WTC11 (cell line): ENCODE measurements around the gene ATG16L1. TPM values are rescaled to one million over a fixed set of nuclear protein-coding genes. Genes with fewer than 3 reads are reported as not detected.

Source experiments
- ATAC-seq: fragments of 200-7000 bp; cut with Tn5 transposase; 2 replicates; pipeline ENCODE4 v1.10.0; 2021; ENCODE audit warnings: mild to moderate bottlenecking, moderate library complexity
- CTCF ChIA-PET: fragments of 300-600 bp; sonication (Branson Sonifier 250); formaldehyde crosslinking; loops from one replicate; lab custom pipeline; 2021; ENCODE audit warnings: antibody characterized with exemption; lab: Charles Lee
- POLR2A ChIA-PET: fragments of 350-600 bp; sonication (Branson Sonifier 250); formaldehyde crosslinking; loops from one replicate; lab custom pipeline; 2021; ENCODE audit warnings: antibody characterized with exemption; lab: Charles Lee
- DNase-seq: peaks from one replicate; pipeline ENCODE4 v3.0.0; 2021; ENCODE audit warnings: low spot score
- H3K27ac Mint-ChIP-seq: 2 replicates; pipeline ENCODE4 v1.8.0; 2021; ENCODE audit warnings: mixed read lengths
- H3K27me3 Mint-ChIP-seq: 2 replicates; pipeline ENCODE4 v1.8.0; 2021; ENCODE audit warnings: low read depth, mild to moderate bottlenecking, moderate library complexity, mixed read lengths
- H3K36me3 Mint-ChIP-seq: 2 replicates; pipeline ENCODE4 v1.8.0; 2021; ENCODE audit warnings: mixed read lengths
- H3K4me1 Mint-ChIP-seq: 2 replicates; pipeline ENCODE4 v1.8.0; 2022; ENCODE audit warnings: mixed read lengths
- H3K4me3 Mint-ChIP-seq: 2 replicates; pipeline ENCODE4 v1.8.0; 2021; ENCODE audit warnings: mild to moderate bottlenecking, moderate library complexity, mixed read lengths
- H3K9me3 Mint-ChIP-seq: 2 replicates; pipeline ENCODE4 v1.8.0; 2021; ENCODE audit warnings: mixed read lengths
- AFF4 ChIP-seq: sonication (generic); formaldehyde crosslinking; IDR thresholded peaks from 2 replicates; pipeline ENCODE4 v1.8.1; 2023; ENCODE audit warnings: mild to moderate bottlenecking, missing genetic modification reagents, borderline replicate concordance
- CBFB ChIP-seq: sonication (generic); formaldehyde crosslinking; IDR thresholded peaks from 2 replicates; pipeline ENCODE4 v1.8.1; 2022; ENCODE audit warnings: mild to moderate bottlenecking, low read depth, missing genetic modification reagents
- CREB1 ChIP-seq: sonication (generic); formaldehyde crosslinking; IDR thresholded peaks from 2 replicates; pipeline ENCODE4 v1.8.0; 2023; ENCODE audit warnings: mild to moderate bottlenecking, missing genetic modification reagents
- CTCF ChIP-seq: fragments of 200-600 bp; IDR thresholded peaks from 2 replicates; pipeline ENCODE4 v1.8.0; 2022; ENCODE audit warnings: antibody characterized with exemption
- E2F4 ChIP-seq: sonication (generic); formaldehyde crosslinking; IDR thresholded peaks from 2 replicates; pipeline ENCODE4 v1.8.1; 2022; ENCODE audit warnings: low read depth, mild to moderate bottlenecking, moderate library complexity, missing genetic modification reagents, borderline replicate concordance
- E2F5 ChIP-seq: sonication (generic); formaldehyde crosslinking; IDR thresholded peaks from 2 replicates; pipeline ENCODE4 v1.8.1; 2022; ENCODE audit warnings: mild to moderate bottlenecking, moderate library complexity, missing genetic modification reagents
- EMX1 ChIP-seq: fragments of 250-450 bp; sonication (Bioruptor Pico); IDR thresholded peaks from 2 replicates; pipeline ENCODE4 v1.8.0; 2021; ENCODE audit warnings: mild to moderate bottlenecking
- ERG ChIP-seq: fragments of 250-450 bp; sonication (Bioruptor Pico); IDR thresholded peaks from 2 replicates; pipeline ENCODE4 v1.8.0; 2021; ENCODE audit warnings: mild to moderate bottlenecking
- ESRRA ChIP-seq: sonication (generic); formaldehyde crosslinking; IDR thresholded peaks from 2 replicates; pipeline ENCODE4 v1.8.1; 2022; ENCODE audit warnings: mild to moderate bottlenecking, missing genetic modification reagents, borderline replicate concordance
- MXD4 ChIP-seq: fragments of 250-450 bp; sonication (Bioruptor Pico); IDR thresholded peaks from 2 replicates; pipeline ENCODE4 v1.8.0; 2021; ENCODE audit warnings: mild to moderate bottlenecking, moderate library complexity, borderline replicate concordance
- NR1H2 ChIP-seq: sonication (generic); formaldehyde crosslinking; IDR thresholded peaks from 2 replicates; pipeline ENCODE4 v1.9.0; 2021; ENCODE audit warnings: mild to moderate bottlenecking, moderate library complexity, missing genetic modification reagents
- NR2C2 ChIP-seq: sonication (generic); formaldehyde crosslinking; IDR thresholded peaks from 2 replicates; pipeline ENCODE4 v1.8.0; 2022; ENCODE audit warnings: mild to moderate bottlenecking, missing genetic modification reagents
- RORB ChIP-seq: fragments of 250-450 bp; sonication (Bioruptor Pico); IDR thresholded peaks from 2 replicates; pipeline ENCODE4 v1.9.0; 2021; ENCODE audit warnings: mild to moderate bottlenecking
- ZNF121 ChIP-seq: sonication (generic); formaldehyde crosslinking; IDR thresholded peaks from 2 replicates; pipeline ENCODE4 v1.8.0; 2023; ENCODE audit warnings: missing genetic modification reagents
- ZNF416 ChIP-seq: fragments of 250-450 bp; sonication (Bioruptor Pico); IDR thresholded peaks from 2 replicates; pipeline ENCODE4 v1.9.0; 2021; ENCODE audit warnings: mild to moderate bottlenecking, inconsistent platforms
- ZNF425 ChIP-seq: fragments of 250-450 bp; sonication (Bioruptor Pico); conservative IDR thresholded peaks from 2 replicates; pipeline ENCODE4 v1.9.0; 2021; ENCODE audit warnings: mild to moderate bottlenecking
- ZNF532 ChIP-seq: fragments of 250-450 bp; sonication (Bioruptor Pico); IDR thresholded peaks from 2 replicates; pipeline ENCODE4 v1.9.0; 2021; ENCODE audit warnings: mild to moderate bottlenecking, borderline replicate concordance
- total RNA-seq: library from RNA; stranded (reverse); gene quantifications from 3 replicates; pipeline ENCODE4 v1.2.3, GENCODE V29; 2021

The ATG16L1 gene
- total RNA-seq, 1 experiment from 2014 or later, result 31.8 TPM

- Mint-ChIP-seq H3K27me3 (no peaks in the 10 kb centered on the region), H3K36me3 (peaks cover 87% of the 10 kb centered on the region), H3K9me3 (no peaks in the 10 kb centered on the region), H3K27ac (no peak overlapping the region), H3K4me3 (no peak overlapping the region), H3K4me1 (no peaks in the 10 kb centered on the region)
- ATAC-seq (no peak), DNase-seq (no peak)
- ChIA-PET CTCF (no interaction called here), POLR2A (no interaction called here)
- TF ChIP-seq MXD4 (CRISPR knock-in tag), result no peak
- no peak for TF ChIP-seq AFF4 (CRISPR knock-in tag)
- no peak for TF ChIP-seq ZNF121
- TF ChIP-seq NR2C2 (CRISPR knock-in tag), result no peak
- no peak for TF ChIP-seq CREB1 (CRISPR knock-in tag)
- no peak for TF ChIP-seq E2F5 (CRISPR knock-in tag)
- no peak for TF ChIP-seq ESRRA (CRISPR knock-in tag)
- TF ChIP-seq ZNF425 (CRISPR knock-in tag), result no peak
- TF ChIP-seq E2F4, result no peak
- TF ChIP-seq CBFB (CRISPR knock-in tag), result no peak
- no peak for TF ChIP-seq ERG (CRISPR knock-in tag)
- TF ChIP-seq ZNF416 (CRISPR knock-in tag), result no peak
- no peak for TF ChIP-seq ZNF532
- TF ChIP-seq RORB (CRISPR knock-in tag), result no peak
- no peak for TF ChIP-seq CTCF
- TF ChIP-seq EMX1 (CRISPR knock-in tag), result no peak
- no peak for TF ChIP-seq NR1H2 (CRISPR knock-in tag)
Measured at GRCh38 chr2:233266481-233266880, 15.0 kb downstream of the ATG16L1 start.
